T-helper 17 cell (primary cell): ENCODE data around the gene LAMC1. TPM values are rescaled to one million over a fixed set of nuclear protein-coding genes. Genes with fewer than 3 reads are reported as not detected.

Experiments
- total RNA-seq, 4 donors: library from RNA in 2 of 4; stranded (reverse) in 2 of 4; gene quantifications; one replicate each; pipeline ENCODE4 v1.2.3 and lab custom pipeline; 2022 to 2026

Gene LAMC1
- total RNA-seq, 2 donors from 2014 or later: 0.70 to 0.83 TPM

Other genes with a start within 250 kb of the LAMC1 start
- gene NPL, start 233.6 kb upstream of the LAMC1 start, total RNA-seq: 1 to 10 TPM; 3.0 to 4.7 TPM
- gene DHX9, start 184.1 kb upstream of the LAMC1 start, total RNA-seq: 100 to 1,000 TPM; 273 to 300 TPM
- not detected for gene SHCBP1L, start 70.3 kb upstream of the LAMC1 start, total RNA-seq
- gene LAMC2, start 162.8 kb downstream of the LAMC1 start, total RNA-seq: not detected